AG09309 (cell line): Measurements from ENCODE around the gene PRLH.

Experiments
- DNase-seq: peaks from one replicate; pipeline ENCODE4 v3.0.0-alpha.2; 2010; ENCODE audit warnings: low read depth
- H3K4me3 ChIP-seq: 2 replicates; pipeline ENCODE4 v1.5.1; 2011; ENCODE audit warnings: mild to moderate bottlenecking, low read depth, low read length, moderate library complexity; ENCODE audit not compliant: control insufficient read depth
- TF ChIP-seq, protein P1 (sequence below): IDR thresholded peaks from 2 replicates; pipeline ENCODE4 v1.5.1; 2011; ENCODE audit warnings: mild to moderate bottlenecking, low read depth, low read length, inconsistent platforms; ENCODE audit not compliant: insufficient read depth, control insufficient read depth; ENCODE audit errors: missing control alignments

PRLH gene

DNA sequence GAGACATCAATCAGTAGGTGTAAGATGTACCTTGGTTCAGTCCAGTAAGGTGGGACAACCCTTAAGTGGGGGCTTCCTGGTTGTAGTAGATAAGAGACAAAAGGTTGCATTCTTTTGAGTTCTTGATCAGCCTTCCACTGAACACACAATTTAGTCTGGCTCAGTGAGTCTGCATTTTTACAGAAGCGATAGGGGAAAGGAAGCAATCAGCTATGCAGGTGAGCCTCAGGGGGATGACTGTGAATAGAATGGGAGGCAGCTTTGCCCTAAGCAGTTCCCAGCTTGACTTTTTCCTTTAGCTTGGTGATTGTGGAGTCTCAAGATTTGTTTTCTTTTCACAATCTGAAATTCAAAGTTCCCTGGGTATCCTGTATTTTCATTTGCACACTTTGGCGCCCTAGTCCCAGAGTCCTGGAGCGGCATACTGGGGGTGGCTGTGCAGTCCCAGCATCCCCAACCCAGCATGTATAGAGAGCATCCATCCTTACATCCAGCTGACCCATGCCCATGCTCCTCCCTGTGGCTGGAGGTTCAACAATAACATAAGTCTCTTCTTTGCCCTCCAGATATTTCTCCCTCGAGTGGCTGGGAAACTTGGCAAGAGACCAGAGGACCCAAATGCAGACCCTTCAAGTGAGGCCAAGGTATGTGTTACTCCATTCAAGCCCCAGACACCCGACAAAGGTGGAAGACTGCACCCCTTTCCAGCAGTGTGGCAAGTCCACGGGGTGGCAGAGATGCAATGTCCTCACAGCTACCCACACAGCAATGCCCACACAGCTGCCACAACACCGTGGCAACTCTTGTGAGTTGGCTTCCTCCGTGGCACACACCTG, 20.1 kb upstream of the PRLH start:
- H3K4me3 ChIP-seq, result no peak overlapping the region
- DNase-seq, result no peak
- TF ChIP-seq, protein P1, sequence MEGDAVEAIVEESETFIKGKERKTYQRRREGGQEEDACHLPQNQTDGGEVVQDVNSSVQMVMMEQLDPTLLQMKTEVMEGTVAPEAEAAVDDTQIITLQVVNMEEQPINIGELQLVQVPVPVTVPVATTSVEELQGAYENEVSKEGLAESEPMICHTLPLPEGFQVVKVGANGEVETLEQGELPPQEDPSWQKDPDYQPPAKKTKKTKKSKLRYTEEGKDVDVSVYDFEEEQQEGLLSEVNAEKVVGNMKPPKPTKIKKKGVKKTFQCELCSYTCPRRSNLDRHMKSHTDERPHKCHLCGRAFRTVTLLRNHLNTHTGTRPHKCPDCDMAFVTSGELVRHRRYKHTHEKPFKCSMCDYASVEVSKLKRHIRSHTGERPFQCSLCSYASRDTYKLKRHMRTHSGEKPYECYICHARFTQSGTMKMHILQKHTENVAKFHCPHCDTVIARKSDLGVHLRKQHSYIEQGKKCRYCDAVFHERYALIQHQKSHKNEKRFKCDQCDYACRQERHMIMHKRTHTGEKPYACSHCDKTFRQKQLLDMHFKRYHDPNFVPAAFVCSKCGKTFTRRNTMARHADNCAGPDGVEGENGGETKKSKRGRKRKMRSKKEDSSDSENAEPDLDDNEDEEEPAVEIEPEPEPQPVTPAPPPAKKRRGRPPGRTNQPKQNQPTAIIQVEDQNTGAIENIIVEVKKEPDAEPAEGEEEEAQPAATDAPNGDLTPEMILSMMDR, result no peak

DNA sequence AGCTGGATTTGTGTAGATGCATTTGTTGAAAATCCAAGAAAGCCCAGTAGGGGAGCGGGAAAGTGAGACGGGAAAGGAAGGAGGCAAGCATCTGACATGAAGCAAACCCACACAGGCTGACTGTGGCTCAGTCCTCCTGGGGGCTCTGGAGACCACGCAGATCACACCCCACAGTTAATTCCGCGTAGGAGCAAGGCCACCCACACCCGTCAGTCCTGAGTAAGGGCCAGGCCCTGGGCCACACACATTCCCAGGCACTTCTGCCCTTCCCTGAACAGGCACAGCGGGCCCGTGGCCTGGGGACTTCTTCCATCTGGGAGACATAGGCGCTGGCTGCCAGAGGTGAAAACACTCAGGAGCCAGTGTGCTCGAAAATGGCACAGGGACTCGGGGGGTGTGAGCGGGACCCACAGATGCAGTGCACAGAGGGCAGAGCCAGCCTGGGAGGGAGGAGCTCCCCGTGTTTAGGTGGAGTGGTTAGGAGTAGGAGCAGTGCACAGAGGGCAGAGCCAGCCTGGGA, 19.4 kb upstream of the PRLH start:
- TF ChIP-seq, protein P1, result no peak
- H3K4me3 ChIP-seq, result no peak overlapping the region
- no peak for DNase-seq

DNA sequence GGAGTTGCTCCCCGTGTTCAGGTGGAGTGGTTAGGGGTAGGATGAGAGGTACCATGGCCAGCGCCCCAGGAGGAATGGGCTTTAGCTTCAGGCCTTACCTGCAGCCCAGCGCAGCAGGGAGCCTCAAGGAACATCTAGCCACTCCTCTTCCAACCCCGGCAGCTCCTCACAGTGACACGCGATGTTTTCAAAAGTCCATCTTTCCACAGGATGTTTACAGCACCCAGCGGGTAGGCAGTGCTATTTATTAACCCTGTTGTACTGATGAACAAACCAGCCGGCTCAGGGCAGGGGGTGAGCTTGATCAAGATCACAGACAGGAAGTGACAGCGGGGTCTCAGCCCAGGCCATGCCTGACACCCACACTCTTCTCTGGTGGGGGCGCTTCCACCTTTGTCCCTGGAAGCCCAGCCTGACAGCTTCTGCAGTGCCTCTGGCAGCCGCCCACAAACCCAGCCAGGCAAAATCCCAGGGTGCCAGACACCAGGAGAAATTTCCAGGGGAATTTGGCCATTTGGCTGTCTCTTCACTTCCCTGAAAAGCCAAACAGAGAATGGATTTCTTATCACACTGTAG, 18.4 kb upstream of the PRLH start:
- no peak for DNase-seq
- no peak overlapping the region for H3K4me3 ChIP-seq
- TF ChIP-seq, protein P1, result no peak

GRCh38 chr2:237549216-237549615, 17.2 kb upstream of the PRLH start:
- TF ChIP-seq, protein P1, result no peak
- no peak overlapping the region for H3K4me3 ChIP-seq
- DNase-seq, result no peak

DNA sequence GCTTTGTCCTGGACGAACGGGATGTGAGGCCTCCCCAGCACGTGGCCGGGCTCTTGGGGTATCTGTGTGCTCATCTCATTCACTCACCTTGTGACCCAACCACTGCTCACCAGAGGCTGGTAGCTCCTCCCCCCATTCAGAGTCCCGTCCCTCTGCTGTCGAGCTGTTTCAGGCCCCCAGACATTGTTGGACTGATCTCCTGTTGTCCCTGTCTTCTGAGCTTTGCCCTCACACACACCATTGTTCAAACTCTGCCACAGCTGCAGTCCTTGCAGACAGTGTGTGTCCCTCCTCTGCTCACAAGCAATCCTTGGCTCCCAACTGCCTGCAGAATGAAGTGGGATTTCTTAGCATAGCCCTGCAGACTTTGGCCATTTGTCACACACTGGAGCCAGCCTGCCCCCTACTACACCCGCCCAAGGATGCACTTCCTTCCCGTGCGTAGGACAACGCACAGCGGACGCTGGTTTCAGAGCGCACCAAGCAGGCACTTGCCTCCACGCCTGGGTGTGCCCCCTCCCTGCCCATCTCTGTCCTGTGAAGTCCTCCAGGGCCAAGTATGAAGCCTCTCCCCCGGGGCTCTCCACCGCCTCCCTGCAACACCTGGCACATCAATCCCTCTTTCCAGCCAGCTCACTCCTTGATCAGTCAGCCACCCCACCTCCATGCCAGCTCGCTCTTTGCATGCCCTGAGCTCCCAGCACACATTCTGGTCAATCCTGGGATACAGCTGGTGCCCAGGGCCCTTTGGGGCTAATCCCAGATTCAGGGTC, 16.5 kb upstream of the PRLH start:
- H3K4me3 ChIP-seq, result no peak overlapping the region
- TF ChIP-seq, protein P1, result no peak
- DNase-seq, result no peak

- no peak overlapping the region for H3K4me3 ChIP-seq
- DNase-seq, result no peak
- TF ChIP-seq, protein P1, result no peak
Observed at GRCh38 chr2:237551071-237551574, 15.3 kb upstream of the PRLH start.
